WTC11 (cell line): ENCODE results near the gene CLCN4.

Source experiments
- ARID4B ChIP-seq: sonication (generic); formaldehyde crosslinking; IDR thresholded peaks from 2 replicates; pipeline ENCODE4 v1.8.0; 2023; ENCODE audit warnings: missing genetic modification reagents, mild to moderate bottlenecking, borderline replicate concordance
- ATF1 ChIP-seq: sonication (generic); formaldehyde crosslinking; IDR thresholded peaks from 2 replicates; pipeline ENCODE4 v1.8.1; 2023; ENCODE audit warnings: mild to moderate bottlenecking, moderate library complexity, missing genetic modification reagents
- CTCF ChIP-seq: fragments of 200-600 bp; IDR thresholded peaks from 2 replicates; pipeline ENCODE4 v1.8.0; 2022; ENCODE audit warnings: antibody characterized with exemption
- HMGXB4 ChIP-seq: sonication (generic); formaldehyde crosslinking; IDR thresholded peaks from 2 replicates; pipeline ENCODE4 v1.8.1; 2023; ENCODE audit warnings: mild to moderate bottlenecking, moderate library complexity, missing genetic modification reagents
- IRF1 ChIP-seq: sonication (generic); formaldehyde crosslinking; IDR thresholded peaks from 2 replicates; pipeline ENCODE4 v1.8.0; 2023; ENCODE audit warnings: missing genetic modification reagents
- STAT6 ChIP-seq: sonication (generic); formaldehyde crosslinking; conservative IDR thresholded peaks from 2 replicates; pipeline ENCODE4 v1.8.1; 2023; ENCODE audit warnings: mild to moderate bottlenecking, low read depth, missing genetic modification reagents, moderate library complexity
- ZNF416 ChIP-seq: fragments of 250-450 bp; sonication (Bioruptor Pico); IDR thresholded peaks from 2 replicates; pipeline ENCODE4 v1.9.0; 2021; ENCODE audit warnings: mild to moderate bottlenecking, inconsistent platforms

GRCh38 chrX:10244915-10245622 lies 88.3 kb downstream of the CLCN4 start:
- TF ChIP-seq ARID4B (no peak), CTCF (no peak), STAT6 (CRISPR knock-in tag) (no peak), ATF1 (CRISPR knock-in tag) (no peak), ZNF416 (CRISPR knock-in tag) (no peak), HMGXB4 (CRISPR knock-in tag) (no peak), IRF1 (CRISPR knock-in tag) (no peak)
